Daoy (cell line): ENCODE data around the gene ADGRE3. TPM values are rescaled to one million over a fixed set of nuclear protein-coding genes. Genes with fewer than 3 reads are reported as not detected.
"Not testable (repeated sequence)": the region's sequence is repeated elsewhere in the genome, so short reads cannot be mapped to it uniquely, and the experiment has no call there.

ENCODE experiments used
- DNase-seq: peaks from one replicate; pipeline ENCODE4 v3.0.0-alpha.2; 2015; ENCODE audit warnings: low read depth
- total RNA-seq: library from RNA; depleted of rRNA; stranded (reverse); fragments of >200 nt; shearing (Covaris generic); gene quantifications from 2 replicates; pipeline ENCODE4 v1.2.3, GENCODE V29; 2014

ADGRE3 gene
- total RNA-seq, 1 experiment from 2014 or later, result not detected

DNA sequence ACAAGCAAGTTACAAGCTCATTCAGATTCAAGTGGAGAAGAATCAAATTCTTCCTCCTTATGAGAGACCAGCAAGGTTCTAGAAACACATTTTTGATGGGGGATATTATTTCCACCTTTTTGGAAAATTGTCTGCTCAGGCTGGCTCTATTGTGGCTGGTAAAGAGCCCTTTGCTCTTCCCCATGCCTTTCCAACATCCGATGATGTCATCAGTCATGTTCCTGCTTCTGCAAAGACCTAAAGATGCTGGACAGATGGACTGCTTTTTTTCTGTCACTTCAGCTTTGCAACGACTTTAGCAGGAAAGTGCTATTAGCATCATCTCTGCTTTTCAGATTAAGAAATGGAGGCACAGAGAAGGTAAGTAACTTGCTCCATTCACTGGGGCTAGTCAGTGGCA, 4.2 kb downstream of the ADGRE3 start:
- DNase-seq, result no peak

DNA sequence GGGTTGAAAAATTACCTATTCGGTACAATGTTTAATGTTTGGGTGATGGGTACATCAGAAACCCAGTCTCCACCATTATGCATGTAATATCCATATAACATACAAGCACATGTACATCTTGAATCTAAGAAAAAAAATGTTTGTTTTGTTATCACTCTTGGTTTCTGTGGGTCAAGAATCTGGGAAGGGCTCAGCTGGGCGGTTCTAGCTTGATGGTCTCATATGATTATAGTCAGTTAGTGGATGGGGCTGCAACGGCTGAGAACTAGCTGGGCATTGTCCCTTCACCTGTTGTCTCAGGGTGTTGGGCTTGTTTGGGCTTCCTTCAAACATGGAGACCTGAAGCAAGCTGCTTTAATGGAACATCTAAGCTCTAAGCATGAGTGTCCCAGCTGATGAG, 4.7 kb downstream of the ADGRE3 start:
- no peak for DNase-seq

- DNase-seq, result no peak
Measured at GRCh38 chr19:14661372-14661924, 13.2 kb downstream of the ADGRE3 start.

- no peak for DNase-seq
Measured at GRCh38 chr19:14659874-14660489, 14.7 kb downstream of the ADGRE3 start.

DNA sequence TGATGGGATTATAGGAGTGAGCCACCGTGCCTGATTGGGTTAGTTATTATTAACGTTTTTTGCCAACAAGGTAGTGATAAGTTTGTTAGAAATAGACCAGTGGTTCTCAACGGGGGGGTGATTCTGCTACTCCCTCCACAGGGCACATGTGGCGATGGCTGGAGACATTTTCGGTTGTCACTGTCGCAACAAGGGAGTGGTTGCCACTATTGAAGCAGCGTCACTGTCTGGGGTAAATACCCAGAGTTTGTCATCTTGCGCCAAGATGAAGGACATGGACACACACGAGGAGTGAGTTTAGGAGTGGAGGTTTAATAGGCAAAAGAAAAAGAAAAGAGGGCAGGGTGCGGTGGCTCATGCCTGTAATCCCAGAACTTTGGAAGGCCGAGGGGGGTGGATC, 18.9 kb downstream of the ADGRE3 start:
- no peak for DNase-seq

GRCh38 chr19:14654786-14655560, 19.7 kb downstream of the ADGRE3 start:
- DNase-seq, result no peak

DNA sequence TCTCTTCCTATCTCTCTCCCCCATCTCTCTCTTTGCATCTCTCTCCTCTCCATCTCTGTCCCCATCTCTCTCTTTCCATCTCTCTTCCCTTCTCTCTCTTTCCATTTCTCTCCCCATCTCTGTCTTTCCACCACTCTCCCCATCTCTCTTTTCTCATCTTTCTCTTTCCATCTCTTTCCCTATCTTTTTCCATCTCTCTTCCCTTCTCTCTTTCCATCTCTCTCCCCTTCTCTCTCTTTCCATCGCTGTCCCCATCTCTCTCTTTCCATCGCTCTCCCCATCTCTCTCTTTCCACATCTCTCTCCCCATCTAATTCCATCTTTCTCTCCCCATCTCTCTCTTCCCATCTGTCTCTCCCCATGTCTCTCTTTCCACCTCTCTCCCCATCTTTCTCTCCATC, 24.5 kb downstream of the ADGRE3 start:
- no peak for DNase-seq

GRCh38 chr19:14649020-14649419, 25.6 kb downstream of the ADGRE3 start:
- DNase-seq, result no peak

GRCh38 chr19:14648506-14648905, 26.1 kb downstream of the ADGRE3 start:
- DNase-seq, result no peak

- no peak for DNase-seq
Measured at GRCh38 chr19:14639536-14640277, 34.9 kb downstream of the ADGRE3 start.

- peak; percentile 51 for DNase-seq
Measured at GRCh38 chr19:14632286-14632685, 42.4 kb downstream of the ADGRE3 start.

GRCh38 chr19:14629557-14629956, 45.1 kb downstream of the ADGRE3 start:
- DNase-seq, result no peak

DNA sequence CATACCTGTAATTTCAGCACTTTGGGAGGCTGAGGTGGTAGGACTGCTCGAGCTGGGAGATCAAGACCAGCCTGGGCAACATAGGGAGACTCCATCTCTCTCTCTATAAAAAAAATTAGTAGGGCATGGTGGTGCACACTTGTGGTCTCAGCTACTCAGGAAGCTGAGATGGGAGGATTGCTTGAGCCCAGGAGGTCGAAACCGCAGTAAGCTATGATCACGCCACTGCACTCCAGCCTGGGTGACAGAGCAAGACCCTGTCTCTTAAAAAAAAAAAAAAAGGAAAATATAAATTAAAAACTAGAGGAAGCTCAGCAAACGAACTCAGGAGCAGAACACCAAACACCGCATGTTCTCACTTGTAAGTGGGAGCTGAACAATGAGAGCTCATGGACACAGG, 50.2 kb downstream of the ADGRE3 start:
- DNase-seq, result not testable (repeated sequence)

- no peak for DNase-seq
Measured at GRCh38 chr19:14619404-14619803, 55.2 kb downstream of the ADGRE3 start.

GRCh38 chr19:14616407-14616806, 58.2 kb downstream of the ADGRE3 start:
- DNase-seq, result no peak

- DNase-seq, result no peak
Measured at GRCh38 chr19:14615623-14616022, 59.0 kb downstream of the ADGRE3 start.

DNA sequence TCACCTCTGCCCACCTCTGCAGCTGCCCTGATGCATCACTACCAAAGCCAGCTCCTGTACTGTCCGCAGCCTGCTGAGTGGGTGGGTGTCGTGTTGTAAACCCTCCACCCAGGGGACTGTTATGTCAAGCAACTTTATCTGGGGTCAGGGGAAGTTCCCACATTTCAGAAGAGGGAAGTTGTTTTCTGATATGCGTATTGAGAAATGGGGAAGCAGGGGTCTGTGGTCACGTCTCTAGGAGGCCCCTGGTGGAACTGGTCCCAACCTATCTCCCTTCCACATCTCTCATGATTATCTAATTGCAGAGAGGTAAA, 60.6 kb downstream of the ADGRE3 start:
- no peak for DNase-seq

DNA sequence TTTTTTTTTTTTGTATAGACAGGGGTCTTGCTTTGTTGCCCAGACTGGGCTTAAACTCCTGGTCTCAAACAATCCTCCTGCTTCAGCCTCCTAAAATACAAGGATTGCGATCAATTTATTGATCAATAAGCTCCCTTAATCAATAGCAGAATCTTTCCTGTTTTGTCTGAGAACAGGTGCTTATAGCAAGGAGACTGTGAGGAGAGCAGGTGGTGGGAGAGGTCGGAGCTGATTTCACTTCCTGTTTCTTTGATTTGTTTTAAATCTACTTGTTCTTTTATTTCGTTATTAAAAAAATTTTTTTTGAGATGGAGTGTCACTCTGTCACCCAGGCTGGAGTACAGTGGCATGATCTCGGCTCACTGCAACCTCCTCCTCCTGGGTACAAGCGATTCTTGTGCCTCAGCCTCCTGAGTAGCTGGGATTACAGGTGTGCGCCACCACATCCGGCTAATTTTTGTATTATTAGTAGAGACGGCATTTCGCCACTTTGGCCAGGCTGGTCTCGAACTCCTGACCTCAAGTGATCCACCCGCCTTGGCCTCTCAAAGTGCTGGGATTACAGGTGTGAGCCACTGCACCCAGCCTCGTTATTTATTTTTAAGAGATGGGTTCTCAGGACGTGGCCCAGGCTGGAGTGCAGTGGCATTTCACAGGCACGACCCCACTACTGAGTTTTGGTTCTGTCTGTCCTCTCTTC, 61.1 kb downstream of the ADGRE3 start:
- DNase-seq, result not testable (repeated sequence)

DNA sequence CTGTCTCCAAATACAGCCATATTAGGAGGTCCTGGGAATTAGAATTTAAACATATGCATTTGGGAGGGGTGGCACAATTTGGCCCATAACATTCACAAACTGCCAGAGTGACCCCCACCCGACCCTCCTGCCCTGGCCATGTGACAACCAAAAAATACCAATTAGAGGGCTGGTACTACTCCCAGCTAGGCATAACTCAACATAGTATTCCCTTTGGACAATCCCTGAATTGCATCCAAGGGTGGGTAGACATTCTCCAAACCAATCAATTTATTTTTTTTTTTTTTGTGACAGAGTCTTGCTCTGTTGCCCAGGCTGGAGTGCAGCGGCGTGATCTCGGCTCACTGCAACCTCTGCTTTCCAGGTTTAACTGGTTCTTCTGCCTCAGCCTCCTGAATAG, 62.0 kb downstream of the ADGRE3 start:
- no peak for DNase-seq

DNA sequence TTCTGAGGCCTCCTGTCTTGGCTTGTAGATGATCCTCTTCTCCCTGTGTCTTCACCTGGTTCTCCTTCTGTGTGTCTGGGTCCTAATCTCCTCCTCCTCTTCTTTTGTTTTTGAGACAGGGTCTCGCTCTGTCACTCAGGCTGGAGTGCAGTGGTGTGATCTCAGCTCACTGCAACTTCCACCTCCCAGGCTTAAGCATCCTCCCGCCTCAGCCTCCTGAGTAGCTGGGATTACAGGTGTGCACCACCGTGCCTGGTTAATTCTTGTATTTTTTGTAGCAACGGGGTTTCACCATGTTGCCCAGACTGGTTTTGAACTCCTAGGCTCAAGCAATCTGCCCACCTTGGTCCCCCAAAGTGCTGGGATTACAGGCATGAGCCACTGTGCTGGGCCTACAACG, 62.4 kb downstream of the ADGRE3 start:
- not testable (repeated sequence) for DNase-seq

- DNase-seq, result no peak
Measured at GRCh38 chr19:14611051-14611450, 63.6 kb downstream of the ADGRE3 start.

- no peak for DNase-seq
Measured at GRCh38 chr19:14606627-14607026, 68.0 kb downstream of the ADGRE3 start.
